A549 (cell line): ENCODE results near the gene C3orf52. TPM values are rescaled to one million over a fixed set of nuclear protein-coding genes. Genes with fewer than 3 reads are reported as not detected.

ENCODE experiments used
- ATAC-seq, 2 experiments: fragments of 200-7000 bp in 1 of 2; fragments of >200 bp in 1 of 2; cut with Nextera tagmentation in 1 of 2; cut with Tn5 transposase in 1 of 2; 3 replicates each; pipeline versions ENCODE4 v1.8.0 to v1.9.1; 2018 to 2020; ENCODE audit warnings: mild to moderate bottlenecking in 1 of 2, moderate library complexity in 1 of 2
- CTCF ChIA-PET: fragments of 300-600 bp; sonication (Branson Sonifier 250); formaldehyde crosslinking; extraction: SDS; loops from one replicate; lab custom pipeline; 2021; ENCODE audit warnings: antibody characterized with exemption, inconsistent platforms; lab: Yijun Ruan, JAX
- POLR2A ChIA-PET: fragments of 350-600 bp; formaldehyde crosslinking; extraction: SDS; loops from one replicate; lab custom pipeline; 2021; ENCODE audit warnings: antibody characterized with exemption, inconsistent platforms; lab: Yijun Ruan, JAX
- DNase-seq, 2 experiments: peaks; one replicate each; pipeline versions ENCODE4 v3.0.0 to v3.0.0-alpha.2; 2011 to 2016; ENCODE audit warnings: low read depth in 1 of 2, low spot score in 1 of 2
- FAIRE-seq: peaks from 2 replicates; lab custom pipeline; 2011; peaks lifted over from hg19 to GRCh38; lab: Jason Lieb, UNC
- H3K27ac ChIP-seq, 2 experiments: fragments of >200 bp; sonication (Bioruptor Twin); formaldehyde crosslinking; 3 replicates each; pipeline ENCODE4 v1.5.1; 2016 to 2017
- H3K4me1 ChIP-seq: fragments of >200 bp; sonication (Bioruptor Twin); formaldehyde crosslinking; 3 replicates; pipeline ENCODE4 v1.6.1; 2016
- H3K4me2 ChIP-seq: fragments of >200 bp; sonication (Bioruptor Twin); formaldehyde crosslinking; 3 replicates; pipeline ENCODE4 v1.6.1; 2016
- H3K4me3 ChIP-seq: fragments of >200 bp; sonication (Bioruptor Twin); formaldehyde crosslinking; 3 replicates; pipeline ENCODE4 v1.5.1; 2016
- H3K9me3 ChIP-seq: fragments of >200 bp; sonication (Bioruptor Twin); formaldehyde crosslinking; 3 replicates; pipeline ENCODE4 v1.6.1; 2016
- BCL3 ChIP-seq: fragments of >200 bp; sonication (Bioruptor Twin); formaldehyde crosslinking; IDR thresholded peaks from 3 replicates; pipeline ENCODE4 v1.6.1; 2016
- CHD4 ChIP-seq: fragments of 200-600 bp; sonication (generic); IDR thresholded peaks from 2 replicates; pipeline ENCODE4 v1.6.1; 2016; ENCODE audit warnings: antibody characterized with exemption, mild to moderate bottlenecking, borderline replicate concordance
- E2F6 ChIP-seq: IDR thresholded peaks from 2 replicates; pipeline ENCODE4 v1.6.1; 2012; ENCODE audit warnings: low read depth, borderline replicate concordance
- ELK1 ChIP-seq: fragments of 150-350 bp; IDR thresholded peaks from 2 replicates; pipeline ENCODE4 v1.6.1; 2014; ENCODE audit warnings: low read depth, mild to moderate bottlenecking, low read length
- EP300 ChIP-seq, 2 experiments: fragments of >200 bp; sonication (Bioruptor Twin); formaldehyde crosslinking; IDR thresholded peaks; 2 replicates in 1 of 2; 3 replicates in 1 of 2; pipeline ENCODE4 v1.6.1; 2016 to 2017
- ESRRA ChIP-seq: fragments of 150-350 bp; IDR thresholded peaks from 2 replicates; pipeline ENCODE4 v1.6.1; 2014; ENCODE audit warnings: mild to moderate bottlenecking, low read length, borderline replicate concordance
- FOSL2 ChIP-seq, 2 experiments: fragments of 450-650 bp in 1 of 2; fragments of >200 bp in 1 of 2; sonication (Bioruptor Twin) in 1 of 2; formaldehyde crosslinking; IDR thresholded peaks; 2 replicates each; pipeline versions ENCODE4 v1.5.0 to v1.6.1; 2016 to 2020; ENCODE audit warnings: mild to moderate bottlenecking in 1 of 2, moderate library complexity in 1 of 2
- FOXS1 ChIP-seq: fragments of 250-450 bp; sonication (Bioruptor Pico); IDR thresholded peaks from 2 replicates; pipeline ENCODE4 v1.5.0; 2020; ENCODE audit warnings: mild to moderate bottlenecking, moderate library complexity
- GATA3 ChIP-seq: IDR thresholded peaks from 2 replicates; pipeline ENCODE4 v1.6.1; 2012; ENCODE audit warnings: borderline replicate concordance
- HDAC2 ChIP-seq: fragments of 200-600 bp; sonication (generic); IDR thresholded peaks from 2 replicates; pipeline ENCODE4 v1.6.1; 2016
- HOXB13 ChIP-seq: fragments of 250-450 bp; sonication (Bioruptor Pico); IDR thresholded peaks from 2 replicates; pipeline ENCODE4 v1.5.0; 2020; ENCODE audit warnings: low read depth, mild to moderate bottlenecking, moderate library complexity
- HOXB5 ChIP-seq: fragments of 250-450 bp; sonication (Bioruptor Pico); IDR thresholded peaks from 2 replicates; pipeline ENCODE4 v1.5.0; 2020; ENCODE audit warnings: mild to moderate bottlenecking, moderate library complexity
- KDM5A ChIP-seq: fragments of 200-600 bp; sonication (generic); IDR thresholded peaks from 2 replicates; pipeline ENCODE4 v1.6.1; 2016; ENCODE audit warnings: antibody characterized with exemption, mild to moderate bottlenecking
- MAX ChIP-seq: IDR thresholded peaks from 2 replicates; pipeline ENCODE4 v1.6.1; 2012
- MYC ChIP-seq: IDR thresholded peaks from 2 replicates; pipeline ENCODE4 v1.6.1; 2012; ENCODE audit warnings: mild to moderate bottlenecking, inconsistent platforms, low read length, improper control_type of control experiment, borderline replicate concordance
- NPAS2 ChIP-seq: fragments of 250-450 bp; sonication (Bioruptor Pico); IDR thresholded peaks from 2 replicates; pipeline ENCODE4 v1.8.0; 2022; ENCODE audit warnings: mild to moderate bottlenecking, moderate library complexity, borderline replicate concordance
- PBX3 ChIP-seq: IDR thresholded peaks from 2 replicates; pipeline ENCODE4 v1.6.1; 2012
- PHF8 ChIP-seq: fragments of 200-600 bp; sonication (generic); IDR thresholded peaks from 2 replicates; pipeline ENCODE4 v1.6.1; 2016; ENCODE audit warnings: low read depth, mild to moderate bottlenecking, antibody characterized with exemption, moderate library complexity, borderline replicate concordance
- POLR2A ChIP-seq: IDR thresholded peaks from 2 replicates; pipeline ENCODE4 v1.6.1; 2012; ENCODE audit warnings: mild to moderate bottlenecking, low read length
- RAD21 ChIP-seq, 2 experiments: fragments of >200 bp in 1 of 2; sonication (Bioruptor Twin) in 1 of 2; formaldehyde crosslinking in 1 of 2; IDR thresholded peaks in 1 of 2; conservative IDR thresholded peaks in 1 of 2; 2 replicates in 1 of 2; 3 replicates in 1 of 2; pipeline ENCODE4 v1.6.1; 2012 to 2018; ENCODE audit warnings: inconsistent platforms in 1 of 2
- ZFP36 ChIP-seq: fragments of 450-650 bp; IDR thresholded peaks from 2 replicates; pipeline ENCODE4 v1.6.1; 2014; ENCODE audit warnings: borderline replicate concordance; ENCODE audit not compliant: partially characterized antibody
- ZNF302 ChIP-seq: fragments of 250-450 bp; sonication (Bioruptor Pico); IDR thresholded peaks from 2 replicates; pipeline ENCODE4 v1.9.0; 2021; ENCODE audit warnings: inconsistent platforms, mild to moderate bottlenecking, moderate library complexity
- ZSCAN20 ChIP-seq: fragments of 250-450 bp; sonication (Bioruptor Pico); IDR thresholded peaks from 2 replicates; pipeline ENCODE4 v1.8.0; 2022; ENCODE audit warnings: mild to moderate bottlenecking, moderate library complexity
- WGBS: methylation state at CpG from one replicate; pipeline ENCODE4 v1.1.6; 2017; ENCODE audit errors: missing lambda C conversion rate; 5-methylcytosine and 5-hydroxymethylcytosine counted together
- polyA plus RNA-seq, 4 experiments: library from polyadenylated mRNA; depleted of rRNA in 3 of 4; stranded (reverse); fragments of >200 nt; fragmentation: RNase III in 1 of 4; extraction: RNeasy Plus Mini Kit Qiagen cat#74134 plus additional on column Dnase treatment in 1 of 4; gene quantifications; 2 replicates in 3 of 4; 3 replicates in 1 of 4; pipeline ENCODE4 v1.2.3, GENCODE V29; 2011 to 2017
- small RNA-seq, 6 experiments: library from RNA; depleted of rRNA; stranded (forward); fragments of <200 nt; gene quantifications; one replicate each; pipeline ENCODE3, GENCODE V24; 2012

Gene C3orf52
- polyA plus RNA-seq, 2 of the 4 experiments (the other 2 are of a cell fraction), result 7.0 to 11.5 TPM

- TF ChIP-seq RAD21 (conservative IDR thresholded peaks at IDR 0.05 in 1 of 2, IDR thresholded peaks at IDR 0.05 in 1 of 2) (no peak), CHD4 (no peak)
Observed at GRCh38 chr3:112143689-112144088, 57.5 kb downstream of the C3orf52 start (continued).

GRCh38 chr3:112149136-112149535 lies 62.9 kb downstream of the C3orf52 start:
- WGBS, result 0% methylated on average over 1 of the region's 1 CpG
- TF ChIP-seq ZFP36 (no peak), ZSCAN20 (CRISPR knock-in tag) (no peak), ZNF302 (CRISPR knock-in tag) (no peak), MYC (no peak), PHF8 (no peak), HOXB5 (CRISPR knock-in tag) (no peak), EP300 (IDR thresholded peaks at IDR 0.05) (no peak), ELK1 (no peak), NPAS2 (no peak), FOSL2 (IDR thresholded peaks at IDR 0.05) (no peak), FOSL2 (CRISPR knock-in tag; IDR thresholded peaks at IDR 0.05) (no peak), KDM5A (no peak), ESRRA (no peak), GATA3 (no peak), FOXS1 (CRISPR knock-in tag) (no peak), POLR2A (no peak), MAX (no peak)
- TF ChIP-seq, all 56 proteins: peak for 0
- ATAC-seq, result no peak
- ChIA-PET POLR2A (no interaction called here), CTCF (interaction anchor here (1.2 kb wide), 1 partner anchor 32 kb away, joined by 3 read pairs; no protein-coding TSS in a partner anchor)
- FAIRE-seq, result no peak
- Histone ChIP-seq H3K27ac (no peak overlapping the region), H3K4me1 (no peaks in the 10 kb centered on the region), H3K4me3 (no peak overlapping the region), H3K9me3 (peaks cover 39% of the 10 kb centered on the region), H3K4me2 (no peak overlapping the region)
- DNase-seq, result no peak

- FAIRE-seq (no peak), DNase-seq (no peak), ATAC-seq (no peak)
- no peak overlapping the region for H3K27ac ChIP-seq
- TF ChIP-seq E2F6, result no peak
- TF ChIP-seq HDAC2, result no peak
- TF ChIP-seq FOXS1 (CRISPR knock-in tag), result no peak
- TF ChIP-seq HOXB13 (CRISPR knock-in tag), result no peak
- no peak for TF ChIP-seq PBX3
- TF ChIP-seq GATA3, result no peak
- TF ChIP-seq BCL3, result no peak
- H3K4me3 ChIP-seq, result no peak overlapping the region
- H3K4me1 ChIP-seq, result no peaks in the 10 kb centered on the region
- no peaks in the 10 kb centered on the region for H3K9me3 ChIP-seq
- ChIA-PET CTCF (no interaction called here), POLR2A (no interaction called here)
- 88% methylated on average over 2 of the region's 2 CpGs for WGBS
- H3K4me2 ChIP-seq, result no peak overlapping the region
Observed at GRCh38 chr3:112167758-112168157, 81.6 kb downstream of the C3orf52 start.

Small RNA genes within 50 kb of the gene (small RNA-seq; reads per million reads assigned to genes)
- 0 reads per million in 6 experiments for gene MIR567

Other genes with a start within 250 kb of the C3orf52 start
- gene PHLDB2, start 227.1 kb upstream of the C3orf52 start, polyA plus RNA-seq (2011; rRNA removed), result 39.5 and 49.4 TPM in 2 replicates
- 50.6 to 59.7 TPM (median 56.5 TPM) in 3 replicates for gene PHLDB2, start 227.1 kb upstream of the C3orf52 start, polyA plus RNA-seq (2017; fragmentation: RNase III; extraction: RNeasy Plus Mini Kit Qiagen cat#74134 plus additional on column Dnase treatment)
- gene ABHD10, start 107.4 kb upstream of the C3orf52 start, polyA plus RNA-seq (2011; rRNA removed), result 39.7 and 42.1 TPM in 2 replicates
- 31.8 to 34.0 TPM (median 33.2 TPM) in 3 replicates for gene ABHD10, start 107.4 kb upstream of the C3orf52 start, polyA plus RNA-seq (2017; fragmentation: RNase III; extraction: RNeasy Plus Mini Kit Qiagen cat#74134 plus additional on column Dnase treatment)
- not detected in 2 replicates for gene TAGLN3, start 87.5 kb upstream of the C3orf52 start, polyA plus RNA-seq (2011; rRNA removed)
- gene TAGLN3, start 87.5 kb upstream of the C3orf52 start, polyA plus RNA-seq (2017; fragmentation: RNase III; extraction: RNeasy Plus Mini Kit Qiagen cat#74134 plus additional on column Dnase treatment), result not detected in 3 replicates
- gene TMPRSS7, start 51.7 kb upstream of the C3orf52 start, polyA plus RNA-seq (2011; rRNA removed), result 0.04 TPM in 2 replicates
- gene TMPRSS7, start 51.7 kb upstream of the C3orf52 start, polyA plus RNA-seq (2017; fragmentation: RNase III; extraction: RNeasy Plus Mini Kit Qiagen cat#74134 plus additional on column Dnase treatment), result 0.05 to 0.09 TPM (median 0.05 TPM) in 3 replicates
- not detected in 2 replicates for gene GCSAM, start 46.9 kb downstream of the C3orf52 start, polyA plus RNA-seq (2011; rRNA removed)
- gene GCSAM, start 46.9 kb downstream of the C3orf52 start, polyA plus RNA-seq (2017; fragmentation: RNase III; extraction: RNeasy Plus Mini Kit Qiagen cat#74134 plus additional on column Dnase treatment), result not detected in 3 replicates
- gene SLC9C1, start 207.8 kb downstream of the C3orf52 start, polyA plus RNA-seq (2011; rRNA removed), result not detected in 2 replicates
- gene SLC9C1, start 207.8 kb downstream of the C3orf52 start, polyA plus RNA-seq (2017; fragmentation: RNase III; extraction: RNeasy Plus Mini Kit Qiagen cat#74134 plus additional on column Dnase treatment), result not detected in 3 replicates
- gene CD200, start 246.8 kb downstream of the C3orf52 start, polyA plus RNA-seq (2011; rRNA removed), result not detected in 2 replicates
- not detected in 3 replicates for gene CD200, start 246.8 kb downstream of the C3orf52 start, polyA plus RNA-seq (2017; fragmentation: RNase III; extraction: RNeasy Plus Mini Kit Qiagen cat#74134 plus additional on column Dnase treatment)